Measurements from ENCODE around the gene VWA8.
A peak's percentile ranks its signal among the peaks of the same experiment; 100 is the strongest.
"Not testable (repeated sequence)": the region's sequence is repeated elsewhere in the genome, so short reads cannot be mapped to it uniquely, and the experiment has no call there.

VWA8 gene

GRCh38 chr13:41930154-41930553 lies 30.8 kb downstream of the VWA8 start:
- intact Hi-C loops (cut with DNase I): no loop called here

GRCh38 chr13:41928323-41928722 lies 32.6 kb downstream of the VWA8 start:
- intact Hi-C loops (cut with DNase I): no loop called here

More at GRCh38 chr13:41930154-41930553, 30.8 kb downstream of the VWA8 start:
- no peak for DNase-seq

GRCh38 chr13:41925014-41925413 lies 35.9 kb downstream of the VWA8 start:
- intact Hi-C loops (cut with DNase I): no loop called here
- DNase-seq: no peak

More at GRCh38 chr13:41928323-41928722, 32.6 kb downstream of the VWA8 start:
- DNase-seq: no peak

DNA sequence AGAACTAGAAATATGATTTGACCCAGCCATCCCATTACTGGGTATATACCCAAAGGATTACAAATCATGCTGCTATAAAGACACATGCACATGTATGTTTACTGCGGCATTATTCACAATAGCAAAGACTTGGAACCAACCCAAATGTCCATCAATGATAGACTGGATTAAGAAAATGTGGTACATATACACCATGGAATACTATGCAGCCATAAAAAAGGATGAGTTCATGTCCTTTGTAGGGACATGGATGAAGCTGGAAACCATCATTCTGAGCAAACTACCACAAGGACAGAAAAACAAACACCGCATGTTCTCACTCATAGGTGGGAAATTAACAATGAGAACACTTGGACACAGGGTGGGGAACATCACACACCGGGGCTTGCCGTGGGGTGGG lies 38.0 kb downstream of the VWA8 start:
- DNase-seq; intact Hi-C loops (cut with DNase I): not testable (repeated sequence)

- DNase-seq: peak in 1 of 10 donors; percentile 57
- intact Hi-C loops (cut with DNase I): no loop called here
These were observed 41.0 kb downstream of the VWA8 start for GRCh38 chr13:41919741-41920487.

GRCh38 chr13:41919031-41919740 lies 41.7 kb downstream of the VWA8 start:
- intact Hi-C loops (cut with DNase I): no loop called here
- DNase-seq: peak in 1 of 10 donors; percentile 25

- intact Hi-C loops (cut with DNase I): no loop called here
- DNase-seq: no peak
These were observed 43.3 kb downstream of the VWA8 start for GRCh38 chr13:41917641-41918040.

DNA sequence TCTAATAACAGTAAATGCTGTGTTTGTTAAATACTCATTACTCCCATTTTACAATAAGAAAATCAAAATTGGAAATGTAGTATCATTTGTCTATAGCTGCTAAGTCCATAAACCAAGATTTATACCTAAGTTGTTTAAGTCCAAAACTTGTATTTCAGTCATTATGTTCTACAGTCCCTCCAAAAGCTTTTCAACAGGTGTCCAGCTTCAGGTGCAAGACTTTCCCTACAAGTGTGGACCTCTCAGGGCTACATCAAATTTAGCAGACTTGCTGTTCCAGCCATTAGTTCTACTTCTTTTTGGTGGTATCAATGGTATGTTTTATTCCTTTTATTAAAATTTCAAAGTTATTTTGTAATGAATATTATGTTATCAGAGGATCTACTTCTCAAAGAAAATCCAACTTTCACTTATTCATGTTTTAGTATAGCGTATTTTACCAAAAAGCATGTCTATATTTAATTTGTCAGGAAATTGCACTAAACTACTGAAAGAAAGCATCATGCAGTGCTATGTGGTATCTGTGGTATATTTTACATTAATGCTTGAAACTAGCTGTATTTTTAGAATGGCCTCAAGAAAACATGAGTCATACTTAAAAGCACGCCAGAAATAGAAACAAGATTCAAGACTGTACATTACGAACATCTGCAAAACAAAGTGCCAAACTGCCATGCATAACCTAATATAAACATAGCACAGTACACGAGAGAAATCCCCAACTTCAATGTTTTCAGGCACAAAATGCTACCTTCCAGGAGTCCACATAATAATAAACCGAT lies 44.5 kb downstream of the VWA8 start:
- no peak for DNase-seq
- intact Hi-C loops (cut with DNase I): no loop called here

GRCh38 chr13:41915081-41915480 lies 45.8 kb downstream of the VWA8 start:
- intact Hi-C loops (cut with DNase I): no loop called here
- no peak for DNase-seq

- DNase-seq: no peak
- intact Hi-C loops (cut with DNase I): no loop called here
These were observed 46.4 kb downstream of the VWA8 start for GRCh38 chr13:41914552-41914951.

DNA sequence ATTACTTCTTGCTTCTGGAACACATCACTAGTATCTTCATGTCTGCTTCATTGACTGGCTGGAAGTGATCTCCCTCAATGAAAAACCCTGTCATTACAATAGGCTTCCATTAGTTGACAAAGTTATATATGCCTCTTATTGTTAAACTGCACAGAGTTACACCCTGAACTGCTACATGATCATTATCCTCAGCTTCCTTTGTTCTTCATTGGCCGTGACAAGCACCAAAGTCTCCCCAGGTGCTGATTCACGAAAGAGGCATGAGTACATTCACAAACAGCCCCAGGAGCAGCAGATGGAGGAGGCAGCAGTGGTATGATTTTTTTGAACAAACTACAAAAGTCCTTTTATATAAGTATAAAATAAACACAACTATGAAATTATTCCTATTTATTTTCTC lies 51.4 kb downstream of the VWA8 start:
- peak in 1 of 10 donors; percentile 39 for DNase-seq
- intact Hi-C loops (cut with DNase I): no loop called here

DNA sequence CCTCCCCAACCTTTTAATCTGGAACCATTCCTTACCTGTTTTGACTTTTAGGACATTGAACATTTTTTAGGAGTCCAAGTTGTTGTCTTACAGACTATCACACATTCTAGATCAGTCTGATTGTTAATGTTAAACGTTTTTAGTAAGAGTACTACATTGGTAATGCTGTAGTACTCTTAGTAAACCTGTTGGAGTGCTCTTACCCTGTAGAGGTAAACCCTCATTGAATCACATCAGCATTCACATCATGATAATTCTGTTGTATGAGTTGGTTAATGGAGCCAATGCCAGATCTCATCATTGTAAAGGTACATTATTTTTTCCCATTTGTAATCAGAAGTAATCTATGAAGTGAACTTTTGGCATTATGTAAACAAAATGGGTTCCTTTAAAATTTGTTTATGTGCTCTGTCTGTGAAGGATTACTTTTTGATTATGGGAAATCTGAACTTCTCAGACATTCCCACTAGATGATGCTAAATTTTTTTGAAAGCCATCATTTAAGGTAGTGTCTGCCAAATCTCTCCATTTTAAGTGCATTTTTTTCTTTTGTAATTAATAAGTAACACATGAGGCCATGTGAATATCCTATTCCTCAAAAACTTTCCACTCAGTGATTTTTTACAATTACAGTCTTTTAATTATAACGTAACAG lies 55.2 kb downstream of the VWA8 start:
- DNase-seq: no peak
- intact Hi-C loops (cut with DNase I): no loop called here

- intact Hi-C loops (cut with DNase I): no loop called here
- no peak for DNase-seq
These were observed 60.0 kb downstream of the VWA8 start for GRCh38 chr13:41900918-41901317.

GRCh38 chr13:41898411-41898810 lies 62.5 kb downstream of the VWA8 start:
- peak in 1 of 10 donors; percentile 59 for DNase-seq
- intact Hi-C loops (cut with DNase I): not testable (repeated sequence)

DNA sequence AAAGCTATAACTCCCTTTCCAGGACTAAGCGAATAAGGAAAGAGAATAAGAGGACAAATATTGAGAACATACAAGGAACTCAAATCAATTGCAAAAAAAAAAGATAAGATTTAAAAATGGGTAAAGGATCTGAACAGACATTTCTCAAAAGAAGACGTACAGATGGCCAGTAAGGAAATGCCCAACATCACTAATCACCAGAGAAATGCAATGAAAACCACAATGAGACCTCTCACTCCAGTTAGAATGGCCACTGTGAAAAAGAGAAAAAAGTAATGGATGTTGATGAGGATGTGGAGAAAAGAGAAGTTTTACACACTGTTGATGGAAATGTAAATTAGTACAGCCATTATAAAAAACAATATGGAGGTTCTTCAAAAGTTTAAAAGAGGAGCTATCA lies 63.8 kb downstream of the VWA8 start:
- DNase-seq: no peak
- intact Hi-C loops (cut with DNase I): no loop called here

DNA sequence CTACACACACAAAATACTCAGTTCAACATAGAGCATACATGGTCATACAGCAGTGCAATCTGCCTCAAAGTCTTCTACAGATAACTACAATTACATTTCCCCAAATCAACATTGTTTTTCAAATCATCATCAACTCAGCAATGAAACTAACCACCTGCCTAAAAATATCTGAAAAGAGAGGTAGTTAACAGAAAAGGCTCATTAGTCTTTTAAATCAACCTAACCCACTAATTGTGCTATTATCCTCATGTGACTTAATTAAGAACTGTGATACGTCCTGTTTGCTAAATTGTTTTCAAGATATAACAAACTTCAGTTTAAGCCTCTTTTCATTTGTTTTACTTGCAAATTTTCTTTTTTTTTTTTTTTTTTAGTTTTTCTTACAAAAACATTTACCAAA lies 65.4 kb downstream of the VWA8 start:
- DNase-seq: no peak
- intact Hi-C loops (cut with DNase I): no loop called here

DNA sequence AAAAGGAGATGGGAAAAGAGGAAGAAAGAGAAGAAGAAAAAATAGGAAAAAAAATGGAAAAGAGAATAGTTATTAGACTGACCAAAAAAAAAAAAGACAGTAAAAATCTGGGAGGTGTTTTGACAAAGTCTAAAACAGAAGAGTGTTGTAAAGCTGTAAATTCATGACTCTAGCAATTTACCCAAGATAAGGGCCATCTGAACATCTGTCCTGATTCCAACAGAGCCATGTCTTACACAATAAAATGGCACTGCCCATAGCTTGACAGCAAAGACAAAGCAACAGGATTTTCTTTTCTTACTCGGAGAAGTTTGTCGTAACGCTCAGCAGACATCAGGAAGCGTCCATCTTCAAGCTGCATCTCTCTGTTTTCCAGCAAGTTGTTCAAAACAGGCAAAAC lies 69.8 kb downstream of the VWA8 start:
- no peak for DNase-seq
- intact Hi-C loops (cut with DNase I): no loop called here

DNA sequence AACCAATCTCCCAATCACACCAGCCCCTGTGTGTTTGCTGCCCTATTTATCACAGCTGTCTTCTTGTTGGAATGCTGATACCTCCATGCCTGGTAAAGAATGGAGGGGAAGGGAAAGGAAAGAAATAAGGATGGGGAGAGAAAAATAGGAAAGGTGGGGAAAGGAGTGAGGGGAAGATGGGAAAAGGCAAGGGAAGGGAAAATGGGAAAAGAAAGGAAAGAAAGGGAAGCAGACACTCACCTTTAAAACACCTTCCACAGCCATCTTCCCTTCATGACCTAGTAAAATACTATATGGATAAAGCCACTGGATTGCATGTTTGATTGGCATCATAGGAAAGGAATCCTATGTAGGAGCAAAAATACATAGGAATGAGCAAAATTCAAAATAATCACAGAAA lies 77.8 kb downstream of the VWA8 start:
- DNase-seq: no peak
- intact Hi-C loops (cut with DNase I): no loop called here

DNA sequence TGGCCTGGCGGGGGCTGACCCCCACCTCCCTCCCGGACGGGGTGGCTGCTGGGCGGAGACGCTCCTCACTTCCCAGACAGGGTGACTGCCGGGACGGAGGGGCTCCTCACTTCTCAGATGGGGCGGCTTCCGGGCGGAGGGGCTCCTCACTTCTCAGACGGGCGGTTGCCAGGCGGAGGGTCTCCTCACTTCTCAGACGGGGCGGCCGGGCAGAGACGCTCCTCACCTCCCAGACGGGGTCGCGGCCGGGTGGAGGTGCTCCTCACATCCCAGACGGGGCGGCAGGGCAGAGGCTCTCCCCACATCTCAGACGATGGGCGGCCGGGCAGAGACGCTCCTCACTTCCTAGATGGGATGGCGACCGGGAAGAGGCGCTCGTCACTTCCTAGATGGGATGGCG lies 79.0 kb downstream of the VWA8 start:
- intact Hi-C loops (cut with DNase I): not testable (repeated sequence)
- DNase-seq: peak in 1 of 10 donors; percentile 62

- intact Hi-C loops (cut with DNase I): no loop called here
- DNase-seq: no peak
These were observed 79.9 kb downstream of the VWA8 start for GRCh38 chr13:41880966-41881365.

- DNase-seq: no peak
These were observed 96.3 kb downstream of the VWA8 start for GRCh38 chr13:41864658-41865057.

More at GRCh38 chr13:41864658-41865057, 96.3 kb downstream of the VWA8 start:
- intact Hi-C loops (cut with DNase I): no loop called here
